ENCODE results near the gene UFL1. TPM values are rescaled to one million over a fixed set of nuclear protein-coding genes. Genes with fewer than 3 reads are reported as not detected.

The UFL1 gene
- total and polyA plus RNA-seq, 2 of the 4 experiments (the other 2 are of a cell fraction) = 8.2 to 19.2 TPM

GRCh38 chr6:96571551-96571950 is 49.9 kb downstream of the UFL1 start:
- Histone ChIP-seq H2BK5ac (ENCODE audit: low read depth, low read length, poor library complexity, severe bottlenecking) (no peak overlapping the region), H3K4me3 (ENCODE audit: insufficient read depth, low read depth, low read length) (no peak overlapping the region), H3K4ac (ENCODE audit: low read depth, low read length) (no peak overlapping the region), H3K9ac (ENCODE audit: low read depth, low read length) (no peak overlapping the region), H2AFZ (replicated peaks; ENCODE audit: low read length, poor library complexity) (no peak overlapping the region), H2AK5ac (ENCODE audit: low read depth, low read length) (no peak overlapping the region), H2AK9ac (replicated peaks; ENCODE audit: low read depth, low read length, poor library complexity) (no peak overlapping the region), H3K4me2 (ENCODE audit: low read depth, low read length) (no peak overlapping the region), H3K9me1 (ENCODE audit: insufficient read depth, low read length) (no peaks in the 10 kb centered on the region), H3K4me1 (ENCODE audit: control insufficient read depth, insufficient read depth, low read length) (no peaks in the 10 kb centered on the region), H3K36me3 (ENCODE audit: control insufficient read depth, insufficient read depth, low read length) (no peaks in the 10 kb centered on the region), H2BK120ac (ENCODE audit: low read depth, low read length) (no peak overlapping the region), H3K27me3 (ENCODE audit: control insufficient read depth, insufficient read depth, low read length) (no peaks in the 10 kb centered on the region), H3K18ac (ENCODE audit: low read depth, low read length) (no peak overlapping the region), H2BK20ac (ENCODE audit: low read depth, low read length) (no peak overlapping the region), H4K91ac (ENCODE audit: insufficient read depth, low read depth, low read length) (no peak overlapping the region), H2BK15ac (ENCODE audit: low read depth, low read length) (no peak overlapping the region), H3K9me3 (ENCODE audit: control insufficient read depth, insufficient read depth, low read length) (peaks cover 2% of the 10 kb centered on the region; the same call in 1 of the 2 replicates), H3K27ac (ENCODE audit: insufficient read depth, low read length) (no peak overlapping the region), H3K23ac (ENCODE audit: low read depth, low read length) (no peak overlapping the region), H4K8ac (ENCODE audit: low read depth in 2 of 2, low read length in 2 of 2) (no peak overlapping the region), H3K79me1 (ENCODE audit: low read depth in 1 of 2, low read length in 2 of 2) (no peaks in the 10 kb centered on the region), H4K20me1 (ENCODE audit: insufficient read depth, low read length) (no peaks in the 10 kb centered on the region), H3K14ac (replicated peaks; ENCODE audit: low read depth, low read length) (no peak overlapping the region), H4K5ac (ENCODE audit: low read depth, low read length) (no peak overlapping the region), H3K56ac (ENCODE audit: extremely low read depth, insufficient read depth, low read length) (no peak overlapping the region)
- no peak for DNase-seq
- dilution Hi-C loops (cut with HindIII; ENCODE audit: low sequenced_read_pairs, unreplicated experiment) = no loop called here
- TF ChIP-seq SMC3 (IDR thresholded peaks at IDR 0.05; ENCODE audit: low read depth, low read length) = no peak
- no peak for TF ChIP-seq RAD21 (IDR thresholded peaks at IDR 0.05; ENCODE audit: low read length)
- TF ChIP-seq, protein P1, sequence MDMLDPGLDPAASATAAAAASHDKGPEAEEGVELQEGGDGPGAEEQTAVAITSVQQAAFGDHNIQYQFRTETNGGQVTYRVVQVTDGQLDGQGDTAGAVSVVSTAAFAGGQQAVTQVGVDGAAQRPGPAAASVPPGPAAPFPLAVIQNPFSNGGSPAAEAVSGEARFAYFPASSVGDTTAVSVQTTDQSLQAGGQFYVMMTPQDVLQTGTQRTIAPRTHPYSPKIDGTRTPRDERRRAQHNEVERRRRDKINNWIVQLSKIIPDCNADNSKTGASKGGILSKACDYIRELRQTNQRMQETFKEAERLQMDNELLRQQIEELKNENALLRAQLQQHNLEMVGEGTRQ (IDR thresholded peaks at IDR 0.05; ENCODE audit: low read depth, low read length) = no peak
- no peak for TF ChIP-seq CEBPB (IDR thresholded peaks at IDR 0.05; ENCODE audit: low read depth, low read length)
- no peak for TF ChIP-seq NFE2L2 (IDR thresholded peaks at IDR 0.05; ENCODE audit: low read depth, low read length)
- no peak for TF ChIP-seq CHD1 (IDR thresholded peaks at IDR 0.05; ENCODE audit: low read depth, low read length)
- TF ChIP-seq, protein P2, sequence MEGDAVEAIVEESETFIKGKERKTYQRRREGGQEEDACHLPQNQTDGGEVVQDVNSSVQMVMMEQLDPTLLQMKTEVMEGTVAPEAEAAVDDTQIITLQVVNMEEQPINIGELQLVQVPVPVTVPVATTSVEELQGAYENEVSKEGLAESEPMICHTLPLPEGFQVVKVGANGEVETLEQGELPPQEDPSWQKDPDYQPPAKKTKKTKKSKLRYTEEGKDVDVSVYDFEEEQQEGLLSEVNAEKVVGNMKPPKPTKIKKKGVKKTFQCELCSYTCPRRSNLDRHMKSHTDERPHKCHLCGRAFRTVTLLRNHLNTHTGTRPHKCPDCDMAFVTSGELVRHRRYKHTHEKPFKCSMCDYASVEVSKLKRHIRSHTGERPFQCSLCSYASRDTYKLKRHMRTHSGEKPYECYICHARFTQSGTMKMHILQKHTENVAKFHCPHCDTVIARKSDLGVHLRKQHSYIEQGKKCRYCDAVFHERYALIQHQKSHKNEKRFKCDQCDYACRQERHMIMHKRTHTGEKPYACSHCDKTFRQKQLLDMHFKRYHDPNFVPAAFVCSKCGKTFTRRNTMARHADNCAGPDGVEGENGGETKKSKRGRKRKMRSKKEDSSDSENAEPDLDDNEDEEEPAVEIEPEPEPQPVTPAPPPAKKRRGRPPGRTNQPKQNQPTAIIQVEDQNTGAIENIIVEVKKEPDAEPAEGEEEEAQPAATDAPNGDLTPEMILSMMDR (conservative IDR thresholded peaks at IDR 0.05; ENCODE audit: low read depth, low read length) = no peak
- no peak for TF ChIP-seq MXI1 (IDR thresholded peaks at IDR 0.05; ENCODE audit: borderline replicate concordance, low read depth, low read length)
- no peak for TF ChIP-seq FOS (IDR thresholded peaks at IDR 0.05; ENCODE audit: low read depth, low read length)
- no peak for TF ChIP-seq MAZ (IDR thresholded peaks at IDR 0.05; ENCODE audit: borderline replicate concordance, low read depth, low read length)
- intact Hi-C loops (cut with micrococcal nuclease) = no loop called here
- BruUV-seq (replicated peaks) = no TSS peak
- no peak for ATAC-seq (ENCODE audit: low read depth)
- CTCF ChIA-PET = no interaction called here
- POLR2A ChIA-PET (ENCODE audit: unreplicated experiment) = no interaction called here
- in situ Hi-C loops (cut with MboI; ENCODE audit: low sequenced_read_pairs) = no loop called here

Data from IMR-90 (cell line).